HEK293 (cell line): ENCODE measurements around the gene CIB1.

Experiments used
- BCL6B ChIP-seq: fragments of 450-650 bp; formaldehyde crosslinking; IDR thresholded peaks from 2 replicates; pipeline ENCODE4 v1.5.1; 2017; ENCODE audit warnings: missing biosample characterization, missing genetic modification characterization
- GLI2 ChIP-seq: fragments of 450-650 bp; formaldehyde crosslinking; IDR thresholded peaks from 2 replicates; pipeline ENCODE4; 2017; ENCODE audit warnings: missing biosample characterization, missing genetic modification characterization, low read depth, borderline replicate concordance
- INSM2 ChIP-seq: fragments of 450-650 bp; formaldehyde crosslinking; IDR thresholded peaks from 2 replicates; pipeline ENCODE4 v1.5.1; 2016; ENCODE audit warnings: missing biosample characterization, missing genetic modification characterization
- KLF10 ChIP-seq: fragments of 450-650 bp; IDR thresholded peaks from 2 replicates; pipeline ENCODE4 v1.5.1; 2018; ENCODE audit warnings: missing biosample characterization, mild to moderate bottlenecking, missing genetic modification characterization
- REST ChIP-seq: fragments of 450-650 bp; formaldehyde crosslinking; IDR thresholded peaks from 2 replicates; pipeline ENCODE4 v1.5.1; 2016; ENCODE audit warnings: missing biosample characterization, missing genetic modification characterization
- SALL2 ChIP-seq: fragments of 450-650 bp; formaldehyde crosslinking; IDR thresholded peaks from 2 replicates; pipeline ENCODE4 v1.5.0; 2017; ENCODE audit warnings: missing biosample characterization, mild to moderate bottlenecking, missing genetic modification characterization, borderline replicate concordance
- SP2 ChIP-seq: fragments of 450-650 bp; formaldehyde crosslinking; IDR thresholded peaks from 2 replicates; pipeline ENCODE4 v1.5.1; 2016; ENCODE audit warnings: missing biosample characterization, missing genetic modification characterization
- SP3 ChIP-seq: fragments of 450-650 bp; formaldehyde crosslinking; IDR thresholded peaks from 2 replicates; pipeline ENCODE4 v1.5.1; 2016; ENCODE audit warnings: missing biosample characterization, missing genetic modification characterization
- ZBTB10 ChIP-seq: fragments of 450-650 bp; formaldehyde crosslinking; IDR thresholded peaks from 2 replicates; pipeline ENCODE4 v1.5.1; 2016; ENCODE audit warnings: missing biosample characterization, missing genetic modification characterization
- ZNF112 ChIP-seq: fragments of 450-650 bp; formaldehyde crosslinking; IDR thresholded peaks from 2 replicates; pipeline ENCODE4 v1.5.0; 2017; ENCODE audit warnings: missing biosample characterization, missing genetic modification characterization
- ZNF121 ChIP-seq: fragments of 450-650 bp; formaldehyde crosslinking; IDR thresholded peaks from 2 replicates; pipeline ENCODE4 v1.5.1; 2016; ENCODE audit warnings: missing biosample characterization, missing genetic modification characterization
- ZNF175 ChIP-seq: fragments of 450-650 bp; formaldehyde crosslinking; IDR thresholded peaks from 2 replicates; pipeline ENCODE4 v1.5.1; 2016; ENCODE audit warnings: missing biosample characterization, missing genetic modification characterization
- ZNF18 ChIP-seq: fragments of 450-650 bp; formaldehyde crosslinking; IDR thresholded peaks from 2 replicates; pipeline ENCODE4 v1.5.1; 2016; ENCODE audit warnings: missing biosample characterization, missing genetic modification characterization
- ZNF23 ChIP-seq: fragments of 450-650 bp; formaldehyde crosslinking; IDR thresholded peaks from 2 replicates; pipeline ENCODE4 v1.5.1; 2016; ENCODE audit warnings: missing biosample characterization, missing genetic modification characterization, borderline replicate concordance
- ZNF26 ChIP-seq: fragments of 450-650 bp; formaldehyde crosslinking; IDR thresholded peaks from 2 replicates; pipeline ENCODE4 v1.5.1; 2016; ENCODE audit warnings: missing biosample characterization, missing genetic modification characterization
- ZNF324 ChIP-seq: fragments of 450-650 bp; formaldehyde crosslinking; IDR thresholded peaks from 2 replicates; pipeline ENCODE4 v1.5.1; 2016; ENCODE audit warnings: missing biosample characterization, missing genetic modification characterization
- ZNF514 ChIP-seq: fragments of 450-650 bp; formaldehyde crosslinking; IDR thresholded peaks from 2 replicates; pipeline ENCODE4 v1.5.1; 2016; ENCODE audit warnings: missing biosample characterization, missing genetic modification characterization
- ZNF555 ChIP-seq: fragments of 450-650 bp; formaldehyde crosslinking; conservative IDR thresholded peaks from 2 replicates; pipeline ENCODE4 v1.5.1; 2017; ENCODE audit warnings: missing biosample characterization, mild to moderate bottlenecking, missing genetic modification characterization, inconsistent platforms
- ZNF571 ChIP-seq: fragments of 450-650 bp; formaldehyde crosslinking; IDR thresholded peaks from 2 replicates; pipeline ENCODE4 v1.5.0; 2017; ENCODE audit warnings: missing biosample characterization, missing genetic modification characterization
- ZNF791 ChIP-seq: fragments of 450-650 bp; formaldehyde crosslinking; IDR thresholded peaks from 2 replicates; pipeline ENCODE4 v1.5.1; 2016; ENCODE audit warnings: missing biosample characterization, missing genetic modification characterization
- ZNF843 ChIP-seq: fragments of 450-650 bp; formaldehyde crosslinking; IDR thresholded peaks from 2 replicates; pipeline ENCODE4 v1.5.1; 2016; ENCODE audit warnings: missing biosample characterization, missing genetic modification characterization
- ZSCAN30 ChIP-seq: fragments of 450-650 bp; IDR thresholded peaks from 2 replicates; pipeline ENCODE4 v1.5.1; 2018; ENCODE audit warnings: missing biosample characterization, mild to moderate bottlenecking, missing genetic modification characterization, moderate library complexity

The CIB1 gene

GRCh38 chr15:90184786-90185704 lies 48.7 kb downstream of the CIB1 start (continued):
- TF ChIP-seq ZNF112 (tag by site-specific recombination), result no peak
- TF ChIP-seq ZNF571 (tag by site-specific recombination), result no peak
- no peak; the same call in 1 of the 2 replicates for TF ChIP-seq ZBTB10 (tag by site-specific recombination)
- 0 out of 2 replicates have a peak, but pooled peaks have one; percentile 55 for TF ChIP-seq SP3
- TF ChIP-seq BCL6B (tag by site-specific recombination), result no peak
- TF ChIP-seq ZNF121, result no peak
- TF ChIP-seq GLI2 (tag by site-specific recombination), result no peak
- no peak for TF ChIP-seq ZNF26 (tag by site-specific recombination)
- TF ChIP-seq ZNF175 (tag by site-specific recombination), result no peak
- TF ChIP-seq KLF10, result 0 out of 2 replicates have a peak, but pooled peaks have one; percentile 16
- TF ChIP-seq ZNF514, result no peak
- no peak for TF ChIP-seq REST
- TF ChIP-seq SP2 (tag by site-specific recombination), result peak; percentile 55
- no peak for TF ChIP-seq ZNF18 (tag by site-specific recombination)
- TF ChIP-seq INSM2 (tag by site-specific recombination), result peak; percentile 37
- no peak for TF ChIP-seq SALL2 (tag by site-specific recombination)
- TF ChIP-seq ZNF23 (tag by site-specific recombination), result no peak
- TF ChIP-seq ZNF791 (tag by site-specific recombination), result no peak
- no peak for TF ChIP-seq ZNF843 (tag by site-specific recombination)
- TF ChIP-seq ZNF555 (tag by site-specific recombination), result no peak
- TF ChIP-seq ZNF324 (tag by site-specific recombination), result no peak
- no peak for TF ChIP-seq ZSCAN30
